AG10803 (cell line): ENCODE data around the gene TRIM32.

Experiments used
- DNase-seq: peaks from one replicate; pipeline ENCODE4 v3.0.0; 2010; ENCODE audit warnings: low read depth
- H3K4me3 ChIP-seq: 2 replicates; pipeline ENCODE4 v1.5.1; 2011; ENCODE audit warnings: mild to moderate bottlenecking, low read length, control low read depth
- CTCF ChIP-seq: conservative IDR thresholded peaks from 2 replicates; pipeline ENCODE4 v1.5.1; 2011; ENCODE audit warnings: mild to moderate bottlenecking, low read length, control low read depth, inconsistent platforms

Gene TRIM32, protein sequence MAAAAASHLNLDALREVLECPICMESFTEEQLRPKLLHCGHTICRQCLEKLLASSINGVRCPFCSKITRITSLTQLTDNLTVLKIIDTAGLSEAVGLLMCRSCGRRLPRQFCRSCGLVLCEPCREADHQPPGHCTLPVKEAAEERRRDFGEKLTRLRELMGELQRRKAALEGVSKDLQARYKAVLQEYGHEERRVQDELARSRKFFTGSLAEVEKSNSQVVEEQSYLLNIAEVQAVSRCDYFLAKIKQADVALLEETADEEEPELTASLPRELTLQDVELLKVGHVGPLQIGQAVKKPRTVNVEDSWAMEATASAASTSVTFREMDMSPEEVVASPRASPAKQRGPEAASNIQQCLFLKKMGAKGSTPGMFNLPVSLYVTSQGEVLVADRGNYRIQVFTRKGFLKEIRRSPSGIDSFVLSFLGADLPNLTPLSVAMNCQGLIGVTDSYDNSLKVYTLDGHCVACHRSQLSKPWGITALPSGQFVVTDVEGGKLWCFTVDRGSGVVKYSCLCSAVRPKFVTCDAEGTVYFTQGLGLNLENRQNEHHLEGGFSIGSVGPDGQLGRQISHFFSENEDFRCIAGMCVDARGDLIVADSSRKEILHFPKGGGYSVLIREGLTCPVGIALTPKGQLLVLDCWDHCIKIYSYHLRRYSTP

DNA sequence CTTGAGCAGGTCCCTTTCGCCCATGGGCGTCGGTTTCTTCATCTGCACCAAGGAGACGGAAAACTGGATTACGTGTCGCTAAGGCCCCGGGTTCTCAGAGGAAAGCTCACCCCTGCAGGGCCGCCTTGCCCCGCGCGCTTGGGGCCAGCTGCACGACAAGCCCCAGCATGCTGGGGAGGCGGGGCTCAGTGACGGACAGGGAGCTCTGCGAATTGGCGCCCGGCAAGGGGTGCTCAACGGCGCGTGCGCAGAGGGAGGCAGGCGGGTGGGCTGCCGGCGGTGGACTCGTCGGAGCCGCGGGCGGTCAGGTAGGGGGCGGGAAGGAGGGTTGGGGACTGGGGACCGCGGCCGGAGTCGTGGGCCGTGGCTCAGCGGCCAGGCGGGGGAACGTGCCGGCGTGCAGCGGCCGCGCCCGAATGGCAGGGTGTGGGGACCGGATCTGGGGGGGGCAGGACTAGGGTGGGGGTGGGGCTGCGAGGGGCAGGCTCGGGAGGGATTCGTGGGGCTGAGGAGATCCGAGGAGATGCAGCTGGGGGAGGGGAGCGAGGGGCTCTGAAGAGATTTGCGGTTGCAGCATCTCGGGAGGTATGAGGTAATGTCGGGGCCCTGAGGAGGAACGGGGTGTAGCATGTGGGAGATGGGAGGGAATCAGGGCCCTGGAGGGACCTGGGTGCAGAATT, at the start of gene TRIM32:
Gene TRIM32, plus strand, starts transcription at position 232 of the 680 bp plus-strand sequence. CDS start 10,438 bp downstream, outside the sequence.
- H3K4me3 ChIP-seq, result peak within 1 kb of the TSS; percentile 85
- TF ChIP-seq CTCF, result no peak
- peak; percentile 87 for DNase-seq

- no peak for TF ChIP-seq CTCF
- no peak overlapping the region for H3K4me3 ChIP-seq
- DNase-seq, result peak; percentile 88
Observed at GRCh38 chr9:116639251-116639741, 47.8 kb upstream of the TRIM32 start.

GRCh38 chr9:116641292-116642059, 45.6 kb upstream of the TRIM32 start:
- TF ChIP-seq CTCF, result no peak
- peak; percentile 55 for DNase-seq

DNA sequence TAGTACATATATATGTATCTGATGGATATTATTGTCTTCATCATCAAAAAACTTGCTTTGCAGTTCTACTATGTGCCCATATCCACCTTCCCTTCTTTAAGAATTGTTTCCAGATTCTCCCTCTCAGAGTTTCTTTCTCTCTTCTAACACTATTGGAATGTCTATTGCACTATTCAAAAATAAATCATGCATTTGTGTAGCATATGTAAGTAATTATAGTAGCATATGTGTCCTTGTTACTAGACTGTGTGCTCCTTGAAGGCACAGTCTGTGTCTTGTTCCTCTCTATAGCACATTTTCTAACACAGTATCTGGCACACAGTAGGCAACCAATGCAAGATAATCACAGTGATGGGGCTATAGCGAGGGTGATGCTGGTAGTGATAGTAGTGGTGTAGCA, 43.4 kb upstream of the TRIM32 start:
- H3K4me3 ChIP-seq, result peak overlapping the region; percentile 19
- DNase-seq, result peak; percentile 88
- TF ChIP-seq CTCF, result no peak

More at GRCh38 chr9:116641292-116642059, 45.6 kb upstream of the TRIM32 start:
- H3K4me3 ChIP-seq, result no peak overlapping the region

GRCh38 chr9:116644091-116644688, 42.9 kb upstream of the TRIM32 start:
- peak overlapping the region; percentile 19 for H3K4me3 ChIP-seq
- no peak for TF ChIP-seq CTCF
- DNase-seq, result peak; percentile 94
